ENCODE results near the gene MLC1. TPM values are rescaled to one million over a fixed set of nuclear protein-coding genes. Genes with fewer than 3 reads are reported as not detected.

MLC1 gene
- total RNA-seq, 1 donor from 2014 or later: not detected

DNA sequence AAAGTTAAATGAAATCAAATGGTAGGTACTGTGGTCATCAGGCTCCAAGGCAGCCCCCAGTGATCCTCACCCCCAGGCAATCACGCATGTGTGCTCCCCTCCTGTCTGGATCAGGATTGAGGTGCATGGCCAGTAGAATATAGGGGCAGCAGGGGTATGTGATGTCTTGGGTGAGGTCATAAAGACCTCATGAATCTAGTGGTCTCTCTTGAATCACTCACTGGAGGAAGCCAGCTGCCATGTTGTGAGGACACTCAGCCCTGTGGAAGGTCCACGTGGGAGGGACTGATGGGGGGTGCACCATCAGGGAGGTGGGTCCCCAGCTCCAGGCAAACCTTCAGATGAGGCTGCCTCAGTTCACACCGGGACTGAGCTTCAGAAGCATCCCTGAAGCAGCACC lies 65.9 kb downstream of the MLC1 start:
- no peak overlapping the region for H3K27ac Mint-ChIP-seq
- no peaks in the 10 kb centered on the region for H3K9me3 Mint-ChIP-seq
- H3K27me3 Mint-ChIP-seq: peaks cover 5% of the 10 kb centered on the region
- no peaks in the 10 kb centered on the region for H3K4me1 Mint-ChIP-seq (ENCODE audit: unreplicated experiment)
- no peak overlapping the region for H3K4me3 Mint-ChIP-seq
- TF ChIP-seq, protein P1, sequence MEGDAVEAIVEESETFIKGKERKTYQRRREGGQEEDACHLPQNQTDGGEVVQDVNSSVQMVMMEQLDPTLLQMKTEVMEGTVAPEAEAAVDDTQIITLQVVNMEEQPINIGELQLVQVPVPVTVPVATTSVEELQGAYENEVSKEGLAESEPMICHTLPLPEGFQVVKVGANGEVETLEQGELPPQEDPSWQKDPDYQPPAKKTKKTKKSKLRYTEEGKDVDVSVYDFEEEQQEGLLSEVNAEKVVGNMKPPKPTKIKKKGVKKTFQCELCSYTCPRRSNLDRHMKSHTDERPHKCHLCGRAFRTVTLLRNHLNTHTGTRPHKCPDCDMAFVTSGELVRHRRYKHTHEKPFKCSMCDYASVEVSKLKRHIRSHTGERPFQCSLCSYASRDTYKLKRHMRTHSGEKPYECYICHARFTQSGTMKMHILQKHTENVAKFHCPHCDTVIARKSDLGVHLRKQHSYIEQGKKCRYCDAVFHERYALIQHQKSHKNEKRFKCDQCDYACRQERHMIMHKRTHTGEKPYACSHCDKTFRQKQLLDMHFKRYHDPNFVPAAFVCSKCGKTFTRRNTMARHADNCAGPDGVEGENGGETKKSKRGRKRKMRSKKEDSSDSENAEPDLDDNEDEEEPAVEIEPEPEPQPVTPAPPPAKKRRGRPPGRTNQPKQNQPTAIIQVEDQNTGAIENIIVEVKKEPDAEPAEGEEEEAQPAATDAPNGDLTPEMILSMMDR (conservative IDR thresholded peaks at IDR 0.05): no peak
- no peak for DNase-seq (ENCODE audit: extremely low spot score, unreplicated experiment)
- no peaks in the 10 kb centered on the region for H3K36me3 Mint-ChIP-seq

DNA sequence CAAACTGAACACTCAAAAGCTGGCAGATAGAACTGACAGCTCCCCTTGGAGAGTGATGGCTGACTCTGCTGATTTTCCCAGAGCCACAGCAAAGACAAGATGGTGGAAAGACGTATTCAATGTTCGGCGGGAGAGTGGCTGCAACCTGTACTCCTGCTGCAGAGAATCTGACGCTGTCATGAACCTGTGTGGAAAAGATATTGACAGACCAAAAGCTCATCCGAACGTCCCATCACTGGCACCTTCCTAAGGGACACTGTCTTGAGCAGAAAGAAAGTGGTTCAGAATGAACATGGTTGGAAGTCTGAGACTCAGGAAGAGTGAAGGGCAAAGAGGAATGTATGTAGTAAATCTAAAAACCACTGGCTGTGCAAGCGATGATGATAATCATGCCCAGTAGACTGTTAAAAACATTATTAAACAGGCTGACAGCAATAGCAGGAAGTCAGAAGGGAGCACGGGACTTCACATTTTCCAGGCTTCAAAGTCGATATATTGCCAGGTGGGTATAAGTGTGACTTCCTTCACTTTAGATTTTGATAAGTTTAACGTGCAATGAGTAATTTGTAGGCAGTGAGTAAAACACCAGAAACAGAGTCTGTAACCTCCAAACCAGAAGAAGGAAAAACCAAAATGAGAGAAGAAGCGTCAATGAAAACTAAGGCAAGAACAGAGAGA lies 66.5 kb downstream of the MLC1 start:
- TF ChIP-seq, protein P1 (conservative IDR thresholded peaks at IDR 0.05): no peak
- DNase-seq (ENCODE audit: extremely low spot score, unreplicated experiment): no peak
- Mint-ChIP-seq H3K4me3 (no peak overlapping the region), H3K4me1 (ENCODE audit: unreplicated experiment) (no peaks in the 10 kb centered on the region), H3K27me3 (peaks cover 8% of the 10 kb centered on the region), H3K9me3 (no peaks in the 10 kb centered on the region), H3K27ac (no peak overlapping the region), H3K36me3 (no peaks in the 10 kb centered on the region)

DNA sequence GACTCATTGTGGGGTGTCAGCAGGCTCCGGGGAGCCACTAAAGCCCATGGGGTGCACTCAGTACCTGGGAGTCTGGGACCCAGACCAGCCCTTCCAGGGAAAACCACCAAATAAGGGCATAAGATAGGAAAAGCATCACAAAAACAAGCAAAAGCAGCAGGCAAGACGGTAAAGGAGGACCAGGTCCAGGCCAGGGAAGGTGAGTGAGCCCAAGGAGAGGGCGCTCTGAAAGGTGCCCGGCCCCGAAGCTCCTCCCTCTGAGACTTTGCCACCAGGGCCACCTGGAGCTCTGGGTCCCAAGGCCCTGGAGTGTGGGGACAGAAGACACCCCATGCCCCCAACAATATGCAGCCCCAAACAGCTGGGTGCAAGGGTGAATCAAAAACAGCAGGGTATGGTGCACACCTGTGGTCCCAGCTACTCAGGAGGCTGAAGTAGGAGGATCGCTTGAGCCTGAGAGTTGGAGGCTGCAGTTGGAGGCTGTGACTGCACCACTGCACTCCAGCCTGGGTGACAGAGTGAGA lies 67.5 kb downstream of the MLC1 start:
- TF ChIP-seq, protein P1 (conservative IDR thresholded peaks at IDR 0.05): no peak
- no peaks in the 10 kb centered on the region for H3K36me3 Mint-ChIP-seq
- H3K27ac Mint-ChIP-seq: no peak overlapping the region
- no peak overlapping the region for H3K4me3 Mint-ChIP-seq
- H3K4me1 Mint-ChIP-seq (ENCODE audit: unreplicated experiment): no peaks in the 10 kb centered on the region
- H3K9me3 Mint-ChIP-seq: no peaks in the 10 kb centered on the region
- no peak for DNase-seq (ENCODE audit: extremely low spot score, unreplicated experiment)
- peaks cover 15% of the 10 kb centered on the region for H3K27me3 Mint-ChIP-seq

DNA sequence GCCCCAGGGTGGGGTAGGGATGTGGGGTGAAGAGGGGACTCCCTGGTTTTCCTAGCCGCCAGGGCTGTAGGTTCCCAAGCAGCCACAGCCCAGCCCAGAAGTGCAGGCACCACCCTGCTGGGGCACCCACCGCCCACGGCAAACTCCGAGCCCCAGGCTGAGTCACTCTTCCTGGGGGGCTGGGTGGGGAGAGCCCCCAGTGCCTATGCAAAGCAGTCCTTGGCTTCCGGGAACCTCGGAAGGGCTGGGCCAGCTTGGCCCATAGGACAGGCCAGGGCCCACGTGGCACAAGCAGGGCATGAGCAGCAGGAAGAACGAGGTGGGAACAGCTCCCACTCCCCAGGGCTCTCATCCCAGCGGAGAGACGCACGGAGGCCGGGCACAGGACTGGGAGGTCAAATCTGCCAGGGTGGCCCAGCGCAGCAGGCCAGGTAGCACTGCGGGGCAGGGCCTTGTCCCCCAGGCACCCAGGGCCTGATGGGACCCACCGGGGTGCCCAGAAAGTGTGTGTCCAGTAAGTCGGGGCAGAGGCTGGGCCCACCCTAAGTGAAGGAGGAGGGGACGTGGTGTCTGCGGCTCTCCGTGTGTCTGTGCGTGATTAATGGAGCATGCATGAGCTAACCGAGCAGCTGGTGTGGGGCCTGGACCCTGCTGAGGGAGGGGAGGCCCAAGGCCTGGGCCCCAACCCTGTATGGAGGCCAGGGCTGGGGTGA lies 68.1 kb downstream of the MLC1 start:
- H3K4me1 Mint-ChIP-seq (ENCODE audit: unreplicated experiment): no peaks in the 10 kb centered on the region
- no peak overlapping the region for H3K4me3 Mint-ChIP-seq
- no peak overlapping the region for H3K27ac Mint-ChIP-seq
- H3K27me3 Mint-ChIP-seq: peaks cover 20% of the 10 kb centered on the region
- TF ChIP-seq, protein P1 (conservative IDR thresholded peaks at IDR 0.05): no peak
- no peak for DNase-seq (ENCODE audit: extremely low spot score, unreplicated experiment)
- no peaks in the 10 kb centered on the region for H3K9me3 Mint-ChIP-seq
- H3K36me3 Mint-ChIP-seq: no peaks in the 10 kb centered on the region

DNA sequence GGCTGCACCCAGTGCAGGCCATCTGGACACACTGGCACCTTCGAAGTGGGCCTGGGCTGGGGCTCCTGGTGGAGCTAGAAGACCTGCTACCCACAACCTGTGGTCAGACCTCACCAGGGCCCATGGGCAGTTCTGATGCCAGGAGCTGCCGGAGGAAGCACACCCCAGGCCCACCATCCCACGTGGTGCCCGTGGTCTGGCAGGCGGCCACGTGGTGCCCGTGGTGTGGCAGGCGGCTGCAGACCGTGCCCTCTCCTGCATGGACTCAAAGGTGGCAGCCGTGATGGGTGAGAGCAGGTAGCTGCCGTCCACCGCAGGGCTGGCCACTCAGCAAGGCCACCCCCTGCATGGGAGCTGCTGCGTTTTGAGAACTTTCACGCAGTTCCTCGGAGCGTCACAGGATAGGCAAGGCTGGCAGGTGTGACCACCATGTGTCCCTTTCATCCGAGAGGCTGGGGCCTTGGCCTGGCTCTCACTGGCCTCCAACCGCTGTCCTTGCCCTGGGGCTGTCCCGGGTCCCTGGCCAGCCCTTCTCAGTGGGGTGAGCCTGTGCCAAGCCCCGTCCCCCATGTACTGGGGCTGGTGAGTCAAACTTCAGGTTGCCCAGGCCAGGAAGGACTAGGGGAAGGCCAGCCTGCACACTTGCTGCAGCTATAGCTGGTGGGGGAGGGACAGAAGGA lies 68.8 kb downstream of the MLC1 start:
- H3K27ac Mint-ChIP-seq: no peak overlapping the region
- H3K4me3 Mint-ChIP-seq: no peak overlapping the region
- H3K9me3 Mint-ChIP-seq: no peaks in the 10 kb centered on the region
- H3K4me1 Mint-ChIP-seq (ENCODE audit: unreplicated experiment): no peaks in the 10 kb centered on the region
- peaks cover 27% of the 10 kb centered on the region for H3K27me3 Mint-ChIP-seq
- no peaks in the 10 kb centered on the region for H3K36me3 Mint-ChIP-seq
- no peak for DNase-seq (ENCODE audit: extremely low spot score, unreplicated experiment)
- TF ChIP-seq, protein P1 (conservative IDR thresholded peaks at IDR 0.05): no peak

Measured in type B pancreatic cell (in vitro differentiated cells).